HuH-7 (cell line): ENCODE data around the gene TIAM2.
"Not testable (repeated sequence)": the region's sequence is repeated elsewhere in the genome, so short reads cannot be mapped to it uniquely, and the experiment has no call there.

Source experiments
- DNase-seq: peaks from one replicate; pipeline ENCODE4 v3.0.0; 2011; ENCODE audit warnings: low spot score

The TIAM2 gene

GRCh38 chr6:155263373-155264063 is 268.4 kb downstream of the TIAM2 start, which contains the start of gene CLDN20:
Gene CLDN20 (plus strand): TSS chr6:155264013. CDS start chr6:155275720, 11,707 bp downstream.
- DNase-seq = no peak

DNA sequence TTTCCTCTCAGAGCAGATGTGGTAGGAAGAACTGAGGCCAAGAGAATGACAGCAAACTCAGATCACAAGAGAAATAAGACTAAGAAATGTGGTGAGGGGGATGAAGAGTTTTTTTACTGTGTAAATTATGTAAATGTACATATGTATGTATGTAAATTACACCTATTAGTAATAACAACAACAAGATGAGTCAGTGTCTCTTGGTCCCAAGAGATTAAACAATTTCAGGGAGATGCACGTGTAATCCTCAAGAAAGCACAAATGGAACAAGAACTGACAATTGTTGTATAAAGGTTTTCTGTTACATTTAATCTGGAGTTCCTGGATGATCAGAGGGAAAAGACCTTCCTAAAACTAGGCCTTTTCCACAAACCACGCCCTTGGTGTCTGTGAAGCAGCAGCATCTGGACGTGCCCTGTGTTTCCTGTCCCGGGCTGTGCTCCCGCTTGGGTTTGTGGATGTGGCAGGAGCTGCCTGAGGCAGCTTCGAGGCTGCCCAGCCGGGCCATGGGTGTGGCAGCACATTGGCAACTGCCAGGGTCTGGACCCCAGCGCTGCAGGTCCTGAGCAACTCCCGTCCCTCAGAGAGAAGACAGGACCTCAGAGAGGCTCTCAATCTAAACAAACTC is 269.7 kb downstream of the TIAM2 start:
- no peak for DNase-seq

DNA sequence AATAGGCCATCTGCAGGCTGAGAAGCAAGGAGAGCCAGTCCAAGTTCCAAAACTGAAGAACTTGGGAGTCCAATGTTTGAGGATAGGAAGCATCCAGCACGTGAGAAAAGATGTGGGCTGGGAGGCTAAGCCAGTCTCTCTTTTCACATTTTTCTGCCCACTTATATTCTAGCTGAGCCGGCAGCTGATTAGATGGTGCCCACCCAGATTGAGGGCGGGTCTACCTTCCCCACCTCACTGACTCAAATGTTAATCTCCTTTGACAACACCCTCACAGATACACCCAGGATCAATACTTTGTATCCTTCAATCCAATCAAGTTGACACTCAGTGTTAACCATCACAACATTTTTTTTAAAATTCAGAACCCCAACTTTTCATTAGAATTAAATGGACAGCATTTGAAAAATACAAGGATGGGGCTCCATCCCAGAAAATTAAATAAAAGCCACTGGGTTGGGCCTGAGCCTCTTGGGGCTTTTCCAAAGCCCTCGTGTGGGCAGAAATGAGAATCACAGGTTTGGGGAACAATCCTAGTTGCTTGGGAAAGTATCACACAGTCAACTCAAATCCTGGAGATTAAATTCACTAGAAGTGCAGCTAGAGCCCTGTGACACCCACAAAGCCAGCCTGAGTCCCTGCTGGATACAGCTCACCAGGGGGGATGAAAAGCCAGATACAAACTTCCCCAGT is 270.9 kb downstream of the TIAM2 start:
- no peak for DNase-seq

DNA sequence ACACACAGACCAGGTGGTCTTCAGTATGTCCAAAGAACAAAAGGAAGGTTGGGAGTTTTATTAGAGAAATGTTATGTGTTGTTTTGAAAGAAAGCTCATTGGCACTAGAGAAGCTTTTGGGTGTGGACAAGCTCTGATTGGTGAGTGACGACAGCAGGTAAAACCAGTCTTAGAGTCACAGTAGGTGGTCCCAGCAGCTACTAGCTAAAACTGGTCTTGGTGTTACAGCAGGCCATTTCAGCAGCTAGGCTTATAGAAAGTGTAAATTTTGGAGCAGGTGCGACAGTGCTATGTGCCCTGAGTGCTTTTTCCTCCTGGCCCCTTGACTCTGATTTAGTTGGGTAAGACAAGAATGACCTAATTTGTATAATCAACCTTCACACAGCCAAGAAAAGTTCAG is 272.3 kb downstream of the TIAM2 start:
- DNase-seq = no peak

DNA sequence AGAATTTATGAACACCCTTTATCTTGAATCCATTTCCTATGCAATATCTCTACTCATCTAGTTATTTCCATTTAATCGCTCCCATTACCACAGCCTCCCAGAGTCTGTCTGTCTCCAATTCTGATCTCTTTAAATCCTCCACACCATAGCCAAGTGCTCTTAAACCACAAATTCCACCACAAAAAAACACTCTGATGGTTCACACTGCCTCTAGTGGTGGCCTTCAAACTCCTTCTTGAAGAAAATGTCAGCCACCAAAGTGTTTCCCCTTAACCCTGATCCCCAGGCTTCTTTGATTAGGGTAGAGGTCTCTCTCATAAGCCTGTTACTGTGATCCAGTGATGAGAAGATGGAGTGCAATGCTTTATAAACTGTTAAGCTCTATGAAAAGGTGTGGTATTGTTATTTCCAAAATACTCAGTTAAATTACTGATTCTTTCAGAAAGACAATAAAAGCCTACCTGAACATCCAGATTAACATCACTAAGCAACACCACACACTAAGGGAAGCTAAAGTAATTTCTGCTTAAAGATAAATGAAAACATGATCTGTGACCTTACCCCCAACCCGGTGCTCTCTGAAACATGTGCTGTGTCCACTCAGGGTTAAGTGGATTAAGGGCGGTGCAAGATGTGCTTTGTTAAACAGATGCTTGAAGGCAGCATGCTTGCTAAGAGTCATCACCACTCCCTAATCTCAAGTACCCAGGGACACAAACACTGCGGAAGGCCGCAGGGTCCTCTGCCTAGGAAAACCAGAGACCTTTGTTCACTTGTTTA is 273.2 kb downstream of the TIAM2 start:
- DNase-seq = not testable (repeated sequence)

DNA sequence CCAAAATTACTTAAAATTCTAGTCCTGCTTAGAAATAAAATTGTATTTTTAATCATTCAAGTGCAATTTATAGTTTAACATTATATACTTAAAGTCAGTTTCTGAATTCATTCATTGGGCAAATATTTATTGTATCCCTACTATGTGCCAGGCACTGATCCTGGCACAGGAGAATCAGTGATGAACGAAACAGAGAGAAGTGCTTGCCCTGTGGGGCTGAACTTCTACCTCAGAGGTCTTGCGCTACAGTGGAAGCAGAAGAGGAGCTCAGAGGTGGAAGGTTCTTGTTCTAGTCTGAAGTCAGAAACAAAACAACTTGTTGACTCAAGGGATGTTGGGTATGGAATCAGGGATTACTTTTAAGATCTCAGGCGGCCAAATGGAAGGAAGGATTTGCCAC is 274.6 kb downstream of the TIAM2 start:
- no peak for DNase-seq

GRCh38 chr6:155270561-155271091 is 275.5 kb downstream of the TIAM2 start:
- no peak for DNase-seq

DNA sequence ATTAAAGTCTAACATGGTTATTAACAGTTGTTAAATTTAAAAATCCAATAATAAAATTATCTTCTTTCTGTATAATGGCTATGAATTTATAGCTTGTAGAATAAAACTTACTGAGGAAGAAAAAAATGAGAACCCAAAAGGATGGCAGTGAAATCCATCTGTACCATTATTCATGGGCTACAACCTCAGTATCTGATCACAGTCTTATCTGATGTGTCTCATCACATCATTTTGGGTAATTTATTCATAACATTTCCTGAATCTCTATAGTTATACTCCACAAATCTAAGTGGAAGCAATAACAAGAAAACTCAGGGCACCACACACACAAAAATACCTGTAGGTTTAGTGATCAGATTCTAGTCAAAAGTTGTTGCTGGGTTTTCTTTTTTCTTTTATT is 276.0 kb downstream of the TIAM2 start:
- DNase-seq = no peak

GRCh38 chr6:155272353-155273232 is 277.5 kb downstream of the TIAM2 start:
- DNase-seq = no peak

- DNase-seq = no peak
Observed at GRCh38 chr6:155273431-155273830, 278.3 kb downstream of the TIAM2 start.

GRCh38 chr6:155274106-155274505 is 279.0 kb downstream of the TIAM2 start:
- DNase-seq = no peak

DNA sequence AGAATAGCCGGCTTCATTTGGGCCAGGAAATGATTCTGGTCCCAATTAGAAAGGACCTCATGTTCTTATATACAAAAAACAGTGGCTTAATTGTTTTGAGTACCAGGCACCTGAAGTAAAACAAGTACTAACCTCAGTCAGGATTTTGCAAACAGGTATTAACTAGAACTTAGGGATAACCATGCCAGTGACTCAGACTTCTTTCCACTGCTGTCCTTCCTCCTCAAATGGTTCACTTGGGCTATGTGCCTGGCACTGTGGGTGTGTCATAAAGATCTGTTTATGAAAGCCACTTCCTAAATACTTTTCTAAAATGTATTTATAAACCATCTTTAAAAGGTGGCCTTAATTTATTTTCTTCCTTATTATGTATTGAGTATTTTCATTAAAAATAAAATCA is 279.4 kb downstream of the TIAM2 start:
- DNase-seq = no peak

DNA sequence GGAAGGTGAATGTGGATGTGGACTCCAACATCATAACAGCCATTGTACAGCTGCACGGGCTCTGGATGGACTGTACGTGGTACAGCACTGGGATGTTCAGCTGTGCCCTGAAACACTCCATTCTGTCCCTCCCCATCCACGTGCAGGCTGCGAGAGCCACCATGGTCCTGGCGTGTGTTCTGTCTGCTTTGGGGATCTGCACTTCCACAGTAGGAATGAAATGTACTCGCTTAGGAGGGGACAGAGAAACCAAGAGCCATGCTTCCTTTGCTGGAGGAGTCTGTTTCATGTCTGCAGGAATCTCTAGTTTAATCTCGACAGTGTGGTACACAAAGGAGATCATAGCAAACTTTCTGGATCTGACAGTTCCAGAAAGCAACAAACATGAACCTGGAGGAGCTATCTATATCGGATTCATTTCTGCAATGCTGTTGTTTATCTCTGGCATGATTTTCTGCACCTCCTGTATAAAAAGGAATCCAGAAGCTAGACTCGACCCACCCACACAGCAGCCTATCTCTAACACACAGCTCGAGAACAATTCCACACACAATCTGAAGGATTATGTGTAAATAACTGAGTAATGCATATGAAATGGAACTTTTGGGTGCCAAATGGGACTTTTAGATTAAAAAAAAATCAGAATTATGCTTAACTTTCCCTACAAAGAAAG is 280.8 kb downstream of the TIAM2 start:
- DNase-seq = no peak

DNA sequence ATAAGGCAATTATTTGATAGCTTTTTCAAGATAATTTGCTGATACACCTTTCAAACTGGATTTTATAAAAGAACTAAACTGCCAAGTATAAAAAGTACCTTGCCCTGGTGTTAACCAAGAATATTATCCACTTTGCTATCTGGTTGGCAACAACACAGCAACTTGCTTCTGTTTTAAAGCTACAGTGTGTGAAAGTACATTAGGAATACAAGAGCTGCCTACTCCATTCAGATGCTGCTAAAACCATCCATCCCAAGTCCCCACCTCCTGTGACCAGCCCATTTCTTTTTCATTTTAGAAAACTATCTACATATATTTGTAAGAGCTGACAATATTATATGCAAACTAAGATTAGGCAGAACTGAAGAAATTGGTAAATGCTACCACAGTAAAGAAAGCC is 281.5 kb downstream of the TIAM2 start:
- DNase-seq = no peak

DNA sequence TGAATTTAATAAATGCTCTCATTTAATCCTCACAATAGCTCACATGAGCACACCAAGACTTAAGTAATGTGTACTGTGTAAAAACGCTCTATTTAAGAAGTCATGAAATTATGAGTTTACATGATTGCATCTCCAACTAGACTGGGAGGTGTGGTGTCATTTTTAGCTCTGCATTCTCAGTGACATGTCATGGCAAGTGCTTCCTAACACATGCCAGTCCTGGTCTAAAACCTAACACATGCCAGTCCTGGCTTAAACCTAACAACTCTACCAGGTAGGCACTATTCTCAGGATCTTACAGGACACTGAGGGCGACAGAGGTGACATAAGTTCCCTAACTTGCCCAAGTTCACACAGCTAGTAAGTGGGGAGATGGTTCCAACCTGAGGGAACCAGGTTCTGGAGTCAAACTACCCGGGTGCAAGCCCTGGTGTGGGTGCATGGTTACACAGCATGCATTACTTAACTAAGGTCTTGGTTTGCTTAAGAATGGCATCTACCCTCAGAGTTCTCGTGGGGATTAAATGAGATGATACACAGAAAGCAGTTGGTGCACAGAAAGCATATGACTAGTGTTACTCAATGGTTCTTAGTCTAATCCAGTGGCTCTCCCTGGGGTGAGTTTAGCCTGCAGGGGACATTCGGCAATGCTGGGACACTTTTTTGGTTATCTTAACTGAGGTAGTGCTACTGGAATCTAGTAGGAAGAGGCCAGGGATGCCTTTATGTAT is 283.4 kb downstream of the TIAM2 start:
- no peak for DNase-seq

GRCh38 chr6:155284775-155285174 is 289.7 kb downstream of the TIAM2 start:
- DNase-seq = no peak

DNA sequence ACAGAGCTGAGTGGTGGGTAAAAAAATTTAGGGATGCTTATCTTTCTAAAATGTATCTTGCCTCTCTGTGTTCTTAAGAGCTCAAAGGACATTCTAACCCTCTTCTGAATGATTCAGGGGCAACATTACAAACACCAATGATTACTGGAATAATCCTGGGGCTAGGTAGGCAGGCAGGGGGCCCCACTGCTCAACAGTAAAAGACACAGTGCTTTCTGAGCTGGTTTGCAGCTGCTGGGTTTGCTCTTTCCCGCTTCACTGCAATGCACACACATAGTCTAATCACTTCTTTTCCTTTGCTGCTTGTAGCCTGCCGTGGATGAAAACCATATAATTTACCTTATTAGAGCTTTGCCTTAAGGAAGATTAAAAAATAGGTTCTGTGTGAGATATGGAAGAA is 292.6 kb downstream of the TIAM2 start:
- DNase-seq = no peak

DNA sequence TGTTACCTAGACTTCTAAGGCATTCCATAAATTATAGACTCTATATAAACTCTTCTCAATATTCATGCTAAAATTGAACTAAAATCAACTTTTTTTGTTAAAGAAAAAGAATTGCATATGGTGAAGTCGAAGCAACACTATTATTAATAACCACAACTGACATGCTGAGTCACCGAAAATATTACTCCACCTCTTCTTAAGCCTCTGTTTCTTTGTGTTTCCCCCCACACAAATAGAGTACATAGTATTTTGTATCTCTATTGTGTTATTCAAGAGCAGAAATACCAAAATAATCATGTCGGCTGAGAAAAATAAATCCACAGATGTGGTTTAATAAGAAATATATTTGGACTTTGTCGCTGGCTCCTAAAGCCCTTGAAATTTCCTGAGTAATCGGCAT is 295.4 kb downstream of the TIAM2 start:
- DNase-seq = no peak

DNA sequence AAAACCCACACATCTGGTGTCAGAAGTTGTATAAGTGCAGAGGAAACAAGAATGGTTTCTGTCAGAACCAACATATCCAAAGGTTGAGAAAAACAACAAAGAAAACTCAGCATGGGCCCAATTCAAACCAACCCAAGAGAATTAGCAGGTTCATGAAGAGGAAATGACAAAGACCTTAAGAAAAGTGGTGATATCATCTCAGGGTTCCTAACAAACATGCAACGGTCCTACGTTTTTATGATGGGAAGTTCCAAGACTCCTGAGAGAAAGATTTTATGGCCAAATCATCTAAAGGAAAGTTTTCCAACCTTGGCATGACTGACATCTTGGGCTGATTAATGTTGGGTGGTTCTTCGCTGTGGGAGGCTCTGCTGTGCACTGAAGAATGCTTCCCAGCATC is 296.2 kb downstream of the TIAM2 start:
- DNase-seq = no peak

DNA sequence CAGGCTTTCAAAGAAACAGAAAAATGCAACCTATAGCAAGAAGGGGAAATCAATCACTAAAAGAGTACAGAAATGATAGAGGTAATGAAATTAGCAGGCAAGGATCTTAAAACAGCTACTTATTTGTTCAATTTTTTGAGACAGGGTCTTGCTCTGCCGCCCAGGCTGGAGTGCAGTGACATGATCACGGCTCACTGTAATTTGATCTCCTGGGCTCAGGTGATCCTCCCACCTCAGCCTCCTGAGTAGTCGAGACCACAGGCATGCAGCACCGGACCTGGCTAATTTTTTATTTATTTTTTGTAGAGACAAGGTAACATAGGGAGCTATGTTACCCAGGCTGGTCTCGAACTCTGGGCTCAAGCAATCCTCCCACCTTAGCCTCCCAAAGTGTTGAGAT is 297.6 kb downstream of the TIAM2 start:
- no peak for DNase-seq
